Nephron (organoid): ENCODE measurements around the gene DDX28.
"Not testable (repeated sequence)": the region's sequence is repeated elsewhere in the genome, so short reads cannot be mapped to it uniquely, and the experiment has no call there.

Source experiments
- H3K27ac Mint-ChIP-seq, 3 experiments: 2 replicates each; pipeline ENCODE4 v1.8.0; 2020; ENCODE audit warnings: mixed read lengths in 3 of 3, mild to moderate bottlenecking in 2 of 3, moderate library complexity in 1 of 3
- H3K27me3 Mint-ChIP-seq: 2 replicates; pipeline ENCODE4 v1.8.0; 2021; ENCODE audit warnings: low read depth, mild to moderate bottlenecking, moderate library complexity, mixed read lengths
- H3K36me3 Mint-ChIP-seq: 2 replicates; pipeline ENCODE4 v1.8.0; 2020; ENCODE audit warnings: low read depth, mixed read lengths
- H3K4me1 Mint-ChIP-seq: 2 replicates; pipeline ENCODE4 v1.8.0; 2020; ENCODE audit warnings: mixed read lengths
- H3K4me3 Mint-ChIP-seq, 3 experiments: 2 replicates each; pipeline ENCODE4 v1.8.0; 2020; ENCODE audit warnings: mild to moderate bottlenecking in 3 of 3, mixed read lengths in 3 of 3, moderate library complexity in 2 of 3
- H3K9me3 Mint-ChIP-seq: 2 replicates; pipeline ENCODE4 v1.8.0; 2020; ENCODE audit warnings: mixed read lengths
- TF ChIP-seq, protein P1 (sequence below), 3 experiments: fragments of 200-600 bp; sonication (generic); IDR thresholded peaks; one replicate each; pipeline ENCODE4 v1.5.0; 2021; ENCODE audit warnings: antibody characterized with exemption in 3 of 3; ENCODE audit not compliant: unreplicated experiment in 3 of 3

DDX28 gene

DNA sequence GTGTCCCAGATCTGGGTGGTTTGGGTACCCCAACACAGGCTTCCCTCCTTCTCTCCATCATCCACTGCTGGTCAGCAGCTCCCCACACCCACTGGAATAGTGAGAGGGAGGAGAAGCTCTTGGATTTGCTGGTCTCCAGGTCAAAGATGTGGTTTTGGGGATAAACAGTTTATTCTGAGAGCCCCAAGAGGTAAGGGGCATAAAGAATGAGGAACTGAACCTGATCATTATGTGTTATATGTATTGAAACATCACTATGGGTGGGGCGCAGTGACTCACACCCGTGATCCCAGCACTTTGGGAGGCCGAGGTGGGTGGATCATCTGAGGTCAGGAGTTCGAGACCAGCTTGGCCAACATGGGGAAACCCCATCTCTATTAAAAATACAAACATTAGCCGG lies 27.6 kb downstream of the DDX28 start:
- peaks cover 7% of the 10 kb centered on the region for H3K27me3 Mint-ChIP-seq
- TF ChIP-seq, protein P1, sequence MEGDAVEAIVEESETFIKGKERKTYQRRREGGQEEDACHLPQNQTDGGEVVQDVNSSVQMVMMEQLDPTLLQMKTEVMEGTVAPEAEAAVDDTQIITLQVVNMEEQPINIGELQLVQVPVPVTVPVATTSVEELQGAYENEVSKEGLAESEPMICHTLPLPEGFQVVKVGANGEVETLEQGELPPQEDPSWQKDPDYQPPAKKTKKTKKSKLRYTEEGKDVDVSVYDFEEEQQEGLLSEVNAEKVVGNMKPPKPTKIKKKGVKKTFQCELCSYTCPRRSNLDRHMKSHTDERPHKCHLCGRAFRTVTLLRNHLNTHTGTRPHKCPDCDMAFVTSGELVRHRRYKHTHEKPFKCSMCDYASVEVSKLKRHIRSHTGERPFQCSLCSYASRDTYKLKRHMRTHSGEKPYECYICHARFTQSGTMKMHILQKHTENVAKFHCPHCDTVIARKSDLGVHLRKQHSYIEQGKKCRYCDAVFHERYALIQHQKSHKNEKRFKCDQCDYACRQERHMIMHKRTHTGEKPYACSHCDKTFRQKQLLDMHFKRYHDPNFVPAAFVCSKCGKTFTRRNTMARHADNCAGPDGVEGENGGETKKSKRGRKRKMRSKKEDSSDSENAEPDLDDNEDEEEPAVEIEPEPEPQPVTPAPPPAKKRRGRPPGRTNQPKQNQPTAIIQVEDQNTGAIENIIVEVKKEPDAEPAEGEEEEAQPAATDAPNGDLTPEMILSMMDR (IDR thresholded peaks at IDR 0.05; ENCODE audit: unreplicated experiment in 3 of 3): no peak
- H3K4me3 Mint-ChIP-seq: no peak overlapping the region
- no peaks in the 10 kb centered on the region for H3K4me1 Mint-ChIP-seq
- no peaks in the 10 kb centered on the region for H3K9me3 Mint-ChIP-seq
- H3K36me3 Mint-ChIP-seq: no peaks in the 10 kb centered on the region
- H3K27ac Mint-ChIP-seq: no peak overlapping the region

DNA sequence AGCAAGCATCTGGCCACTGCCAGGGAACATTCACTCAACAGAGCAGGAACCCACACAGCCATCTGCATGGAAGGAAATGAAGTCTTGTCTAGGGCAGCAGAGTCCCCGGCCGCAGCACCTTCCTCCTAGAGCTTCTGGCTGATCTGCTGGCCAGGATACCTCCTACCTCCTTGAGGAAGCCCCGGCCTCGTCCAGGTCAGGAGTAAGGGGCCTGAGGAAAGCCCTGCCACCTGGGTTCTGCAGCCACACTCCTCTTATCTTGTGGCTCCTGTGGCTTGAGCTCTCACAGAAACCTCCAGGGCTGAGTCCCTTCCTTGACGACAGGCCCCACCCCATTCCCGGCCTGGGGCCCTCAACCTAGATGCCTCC lies 29.0 kb downstream of the DDX28 start:
- not testable (repeated sequence) for H3K27ac Mint-ChIP-seq, H3K36me3 Mint-ChIP-seq, H3K4me1 Mint-ChIP-seq, H3K27me3 Mint-ChIP-seq, H3K9me3 Mint-ChIP-seq
- peak overlapping the region; percentile 3 to 45 (median 35) for H3K4me3 Mint-ChIP-seq

DNA sequence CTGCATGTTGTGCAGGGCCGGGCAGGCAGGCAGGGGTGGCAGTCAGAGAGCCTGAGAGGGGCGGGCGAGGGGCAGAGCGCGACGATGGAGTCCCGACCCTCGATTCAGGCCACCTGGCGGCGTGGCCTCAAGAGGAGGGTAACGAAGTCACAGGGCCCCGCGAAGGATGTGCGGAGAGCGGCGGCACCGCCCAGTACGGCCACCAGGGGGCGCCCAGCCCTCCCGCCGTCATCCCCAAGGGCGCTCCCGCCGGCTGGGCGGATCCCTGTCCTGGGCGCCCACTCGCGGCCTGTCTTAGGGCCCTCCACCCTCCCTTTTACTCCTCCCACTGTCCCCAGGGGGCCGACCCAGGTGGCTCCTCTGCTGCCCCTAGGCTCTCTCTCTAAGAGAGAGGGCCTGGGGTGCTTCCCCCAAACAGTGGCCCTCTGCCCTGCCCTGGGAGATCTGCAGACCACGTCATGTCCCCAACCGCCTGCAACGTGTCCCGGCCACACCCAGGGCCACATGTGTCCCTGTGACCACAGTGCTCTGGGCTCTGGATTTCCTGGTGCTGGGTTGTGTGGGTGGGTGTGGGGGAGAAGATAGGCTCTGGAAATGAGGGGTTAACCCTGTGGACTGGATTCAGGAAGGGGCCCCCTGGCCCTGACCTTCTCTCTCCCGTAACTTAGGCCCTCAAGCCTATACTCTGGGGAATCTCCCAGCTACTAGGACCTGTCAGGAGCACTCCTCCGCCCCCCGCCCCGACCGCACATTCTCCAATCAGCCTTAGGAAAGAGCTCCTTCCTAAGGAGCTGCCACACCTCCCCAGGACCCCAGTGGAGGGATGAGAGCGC lies 29.6 kb downstream of the DDX28 start:
- TF ChIP-seq, protein P1 (IDR thresholded peaks at IDR 0.05; ENCODE audit: unreplicated experiment in 3 of 3): peak; percentile 97 to 98 (median 98)
- no peaks in the 10 kb centered on the region for H3K9me3 Mint-ChIP-seq
- no peaks in the 10 kb centered on the region for H3K36me3 Mint-ChIP-seq
- no peaks in the 10 kb centered on the region for H3K4me1 Mint-ChIP-seq
- H3K4me3 Mint-ChIP-seq: peak overlapping the region; percentile 3 to 45 (median 35)
- H3K27ac Mint-ChIP-seq: no peak overlapping the region
- H3K27me3 Mint-ChIP-seq: peaks cover 7% of the 10 kb centered on the region

DNA sequence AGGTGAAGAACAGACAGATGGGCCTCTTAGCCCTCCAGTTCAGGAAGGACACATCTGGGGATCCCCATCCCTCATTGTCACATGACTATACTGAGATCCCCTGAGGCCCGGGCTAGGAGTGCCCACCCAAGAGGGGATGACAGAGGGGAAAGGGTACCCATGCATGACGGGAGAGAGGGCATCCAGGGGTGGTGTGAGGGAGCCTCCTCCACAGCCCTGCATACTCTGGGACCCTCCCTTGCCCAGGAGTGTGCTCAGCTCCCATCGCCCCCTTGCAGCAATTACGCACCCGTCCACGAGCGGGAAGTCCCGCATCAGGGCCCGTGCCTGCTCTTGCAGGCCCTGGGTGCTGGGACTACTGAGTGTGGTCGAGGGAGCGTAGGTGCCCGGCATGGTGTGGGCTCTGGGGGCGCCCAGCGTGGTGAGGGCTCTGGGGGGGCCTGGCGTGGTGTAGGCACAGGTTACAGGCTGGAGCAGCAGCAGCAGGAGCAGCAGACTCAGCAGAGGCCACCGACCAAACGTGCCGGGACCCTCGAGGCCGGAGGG lies 30.3 kb downstream of the DDX28 start:
- no peak overlapping the region for H3K27ac Mint-ChIP-seq
- no peaks in the 10 kb centered on the region for H3K36me3 Mint-ChIP-seq
- no peak overlapping the region for H3K4me3 Mint-ChIP-seq

DNA sequence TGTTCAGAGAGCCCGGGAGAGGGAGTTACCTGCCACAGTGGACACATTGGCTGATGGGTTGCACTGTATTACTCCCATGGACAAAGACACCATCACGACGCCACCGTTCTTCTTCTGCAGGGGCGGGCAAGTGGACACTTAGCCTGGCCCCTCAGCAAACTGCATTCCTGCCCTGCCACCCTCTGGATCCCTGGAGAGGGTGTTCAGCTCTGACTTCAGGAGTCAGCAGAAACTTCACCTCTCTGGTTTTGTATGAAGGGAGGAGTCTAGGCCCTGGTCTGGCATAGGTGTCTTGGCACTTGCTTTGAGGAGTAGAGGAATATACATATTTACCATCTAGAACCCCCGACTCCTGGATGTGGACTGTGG lies 33.0 kb downstream of the DDX28 start:
- Mint-ChIP-seq H3K36me3 (no peaks in the 10 kb centered on the region), H3K4me3 (no peak overlapping the region), H3K9me3 (no peaks in the 10 kb centered on the region), H3K27me3 (peaks cover 3% of the 10 kb centered on the region), H3K27ac (no peak overlapping the region), H3K4me1 (peaks cover 9% of the 10 kb centered on the region)
- TF ChIP-seq, protein P1 (IDR thresholded peaks at IDR 0.05; ENCODE audit: unreplicated experiment in 3 of 3): no peak

More for the DNA sequence above, 30.3 kb downstream of the DDX28 start:
- Mint-ChIP-seq H3K27me3 (peaks cover 7% of the 10 kb centered on the region), H3K4me1 (peaks cover 3% of the 10 kb centered on the region), H3K9me3 (no peaks in the 10 kb centered on the region)
- TF ChIP-seq, protein P1 (IDR thresholded peaks at IDR 0.05; ENCODE audit: unreplicated experiment in 3 of 3): no peak

DNA sequence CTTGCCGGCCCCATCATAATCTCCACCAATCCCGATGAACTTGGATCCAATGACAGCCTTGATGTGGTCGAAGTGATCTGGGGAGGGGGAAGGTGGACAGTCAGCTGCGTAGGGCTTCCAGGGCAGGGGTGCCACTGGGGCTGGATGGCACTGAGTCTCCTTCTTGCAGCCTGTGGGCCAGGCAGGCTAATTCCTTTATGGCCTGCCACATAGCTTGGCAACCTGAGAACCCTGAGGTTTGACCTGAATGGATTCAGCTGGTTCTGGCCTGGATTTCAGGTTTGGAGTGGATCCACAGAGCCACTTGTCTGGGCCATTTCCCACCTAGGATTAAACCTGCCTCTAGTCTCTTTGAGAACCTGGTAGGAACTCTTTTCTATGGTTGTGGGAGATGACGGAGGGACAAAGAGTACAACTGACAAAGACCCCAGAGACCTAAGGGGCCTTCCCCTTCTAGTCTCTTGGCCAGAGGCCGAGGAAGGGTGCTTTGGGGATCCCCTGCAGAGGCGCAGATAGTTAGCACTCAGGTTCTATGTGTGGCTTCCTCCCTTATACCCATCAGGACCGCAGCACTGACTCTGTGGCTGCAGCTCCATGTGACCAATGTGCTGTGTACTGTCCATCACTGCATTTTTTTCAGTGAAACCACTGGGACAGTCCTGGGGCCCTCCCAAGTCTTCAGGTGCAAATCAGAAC lies 33.6 kb downstream of the DDX28 start:
- TF ChIP-seq, protein P1 (IDR thresholded peaks at IDR 0.05; ENCODE audit: unreplicated experiment in 3 of 3): no peak
- Mint-ChIP-seq H3K4me1 (peaks cover 12% of the 10 kb centered on the region), H3K27me3 (peaks cover 3% of the 10 kb centered on the region), H3K27ac (no peak overlapping the region), H3K4me3 (no peak overlapping the region), H3K36me3 (no peaks in the 10 kb centered on the region), H3K9me3 (no peaks in the 10 kb centered on the region)
